Measurements from ENCODE around the gene LAX1. TPM values are rescaled to one million over a fixed set of nuclear protein-coding genes. Genes with fewer than 3 reads are reported as not detected.

The LAX1 gene
- total RNA-seq, 2 donors from 2014 or later: not detected

GRCh38 chr1:203807196-203807595 is 42.2 kb downstream of the LAX1 start:
- peaks cover 39% of the 10 kb centered on the region for H3K36me3 ChIP-seq
- no peak for TF ChIP-seq CTCF (IDR thresholded peaks at IDR 0.05)

GRCh38 chr1:203813581-203814341 is 48.8 kb downstream of the LAX1 start:
- no peaks in the 10 kb centered on the region for H3K27me3 ChIP-seq
- H3K4me1 ChIP-seq: no peaks in the 10 kb centered on the region
- H3K36me3 ChIP-seq: peaks cover 36% of the 10 kb centered on the region
- no peak for DNase-seq (ENCODE audit: low spot score)
- H3K4me3 ChIP-seq: no peak overlapping the region
- H3K9me3 ChIP-seq: no peaks in the 10 kb centered on the region
- TF ChIP-seq CTCF (IDR thresholded peaks at IDR 0.05): no peak
- H3K27ac ChIP-seq: no peak overlapping the region

More at GRCh38 chr1:203807196-203807595, 42.2 kb downstream of the LAX1 start:
- no peaks in the 10 kb centered on the region for H3K27me3 ChIP-seq
- H3K4me3 ChIP-seq: no peak overlapping the region
- no peaks in the 10 kb centered on the region for H3K4me1 ChIP-seq
- H3K9me3 ChIP-seq: no peaks in the 10 kb centered on the region
- no peak overlapping the region for H3K27ac ChIP-seq
- no peak for DNase-seq (ENCODE audit: low spot score)

GRCh38 chr1:203818399-203818798 is 53.4 kb downstream of the LAX1 start:
- H3K9me3 ChIP-seq: no peaks in the 10 kb centered on the region
- peaks cover 73% of the 10 kb centered on the region for H3K36me3 ChIP-seq
- no peaks in the 10 kb centered on the region for H3K27me3 ChIP-seq
- H3K4me3 ChIP-seq: no peak overlapping the region
- H3K4me1 ChIP-seq: no peaks in the 10 kb centered on the region
- no peak overlapping the region for H3K27ac ChIP-seq
- no peak for DNase-seq (ENCODE audit: low spot score)
- no peak for TF ChIP-seq CTCF (IDR thresholded peaks at IDR 0.05)

GRCh38 chr1:203823306-203823705 is 58.3 kb downstream of the LAX1 start:
- TF ChIP-seq CTCF (IDR thresholded peaks at IDR 0.05): no peak
- H3K9me3 ChIP-seq: no peaks in the 10 kb centered on the region
- H3K4me1 ChIP-seq: no peaks in the 10 kb centered on the region
- peaks cover 53% of the 10 kb centered on the region for H3K36me3 ChIP-seq
- no peak overlapping the region for H3K27ac ChIP-seq
- H3K4me3 ChIP-seq: no peak overlapping the region
- no peaks in the 10 kb centered on the region for H3K27me3 ChIP-seq
- no peak for DNase-seq (ENCODE audit: low spot score)

Other genes starting within 250 kb of the LAX1 start
- 100 to 1,000 TPM in 1 of 2 donors, 10 to 100 TPM in 1; 86.1 to 171 TPM for gene ATP2B4, start 138.4 kb upstream of the LAX1 start, total RNA-seq
- gene ZBED6, start 30.4 kb downstream of the LAX1 start, total RNA-seq: 10 to 100 TPM in 1 of 2 donors, 1 to 10 TPM in 1; 8.6 to 13.4 TPM
- 10 to 100 TPM; 53.1 to 56.0 TPM for gene ZC3H11A, start 30.4 kb downstream of the LAX1 start, total RNA-seq
- gene SNRPE, start 96.4 kb downstream of the LAX1 start, total RNA-seq: 10 to 100 TPM; 23.4 to 31.0 TPM

All from right atrium auricular region (tissue), 2 donors.